Activated CD4-positive, alpha-beta T cell treated with anti-CD3 and anti-CD28 coated beads for 1 hour (primary cell): ENCODE measurements around the gene MIF.
"Not testable (repeated sequence)": the region's sequence is repeated elsewhere in the genome, so short reads cannot be mapped to it uniquely, and the experiment has no call there.

Experiments
- DNase-seq: peaks from one replicate; pipeline ENCODE4 v3.0.0-alpha.2; 2020

Gene MIF

GRCh38 chr22:23904573-23905254, 10.5 kb downstream of the MIF start:
- no peak for DNase-seq

- DNase-seq: no peak
These were observed 12.5 kb downstream of the MIF start for GRCh38 chr22:23906641-23907040.

- not testable (repeated sequence) for DNase-seq
These were observed 13.2 kb downstream of the MIF start for GRCh38 chr22:23907423-23907822.

GRCh38 chr22:23908587-23909205, 14.5 kb downstream of the MIF start:
- DNase-seq: no peak

- no peak for DNase-seq
These were observed 15.2 kb downstream of the MIF start for GRCh38 chr22:23909296-23909898.

GRCh38 chr22:23910496-23911190, 16.5 kb downstream of the MIF start:
- no peak for DNase-seq

GRCh38 chr22:23911318-23911980, 17.3 kb downstream of the MIF start:
- no peak for DNase-seq

GRCh38 chr22:23912293-23912903, 18.2 kb downstream of the MIF start:
- DNase-seq: no peak

GRCh38 chr22:23913306-23913660, 19.1 kb downstream of the MIF start:
- no peak for DNase-seq

- DNase-seq: peak; percentile 97
These were observed 19.6 kb downstream of the MIF start for GRCh38 chr22:23913661-23914353.

GRCh38 chr22:23915290-23915689, 21.1 kb downstream of the MIF start:
- no peak for DNase-seq

- not testable (repeated sequence) for DNase-seq
These were observed 26.1 kb downstream of the MIF start for GRCh38 chr22:23920267-23920611.

GRCh38 chr22:23921586-23922201, 27.5 kb downstream of the MIF start:
- not testable (repeated sequence) for DNase-seq

- DNase-seq: no peak
These were observed 28.7 kb downstream of the MIF start for GRCh38 chr22:23922921-23923320.

- DNase-seq: no peak
These were observed 30.9 kb downstream of the MIF start for GRCh38 chr22:23925020-23925606.

- no peak for DNase-seq
These were observed 32.4 kb downstream of the MIF start for GRCh38 chr22:23926561-23926960.

GRCh38 chr22:23938328-23939016, 44.3 kb downstream of the MIF start:
- no peak for DNase-seq

- no peak for DNase-seq
These were observed 44.8 kb downstream of the MIF start for GRCh38 chr22:23939017-23939357.

GRCh38 chr22:23940166-23940565, 46.0 kb downstream of the MIF start:
- not testable (repeated sequence) for DNase-seq
